Effector memory CD4-positive, alpha-beta T cell (primary cell): ENCODE measurements around the gene IKBKG.
A peak's percentile ranks its signal among the peaks of the same experiment; 100 is the strongest.
"Not testable (repeated sequence)": the region's sequence is repeated elsewhere in the genome, so short reads cannot be mapped to it uniquely, and the experiment has no call there.

ENCODE experiments used
- DNase-seq, 3 donors: peaks; one replicate each; pipeline ENCODE4 v3.0.0-alpha.2; 2020
- H3K27ac ChIP-seq: 2 replicates; pipeline ENCODE4 v1.7.0; 2013; ENCODE audit warnings: mild to moderate bottlenecking, low read length, moderate library complexity; ENCODE audit not compliant: insufficient read depth, poor library complexity, severe bottlenecking
- H3K27me3 ChIP-seq: replicated peaks from 2 replicates; pipeline ENCODE4 v1.7.0; 2013; ENCODE audit warnings: mild to moderate bottlenecking, low read length; ENCODE audit not compliant: insufficient read depth, control insufficient read depth, poor library complexity, severe bottlenecking
- H3K36me3 ChIP-seq: 2 replicates; pipeline ENCODE4 v1.7.0; 2013; ENCODE audit warnings: mild to moderate bottlenecking, low read length, moderate library complexity; ENCODE audit not compliant: control insufficient read depth, insufficient read depth
- H3K4me1 ChIP-seq: 2 replicates; pipeline ENCODE4 v1.7.0; 2013; ENCODE audit warnings: low read length, mild to moderate bottlenecking; ENCODE audit not compliant: control insufficient read depth, insufficient read depth, poor library complexity, severe bottlenecking
- H3K4me3 ChIP-seq: 2 replicates; pipeline ENCODE4 v1.7.0; 2013; ENCODE audit warnings: low read length, low read depth, mild to moderate bottlenecking; ENCODE audit not compliant: insufficient read depth, poor library complexity, severe bottlenecking
- H3K9me3 ChIP-seq: 2 replicates; pipeline ENCODE4 v1.7.0; 2013; ENCODE audit warnings: mild to moderate bottlenecking, low read length, moderate library complexity; ENCODE audit not compliant: control insufficient read depth

Gene IKBKG

DNA sequence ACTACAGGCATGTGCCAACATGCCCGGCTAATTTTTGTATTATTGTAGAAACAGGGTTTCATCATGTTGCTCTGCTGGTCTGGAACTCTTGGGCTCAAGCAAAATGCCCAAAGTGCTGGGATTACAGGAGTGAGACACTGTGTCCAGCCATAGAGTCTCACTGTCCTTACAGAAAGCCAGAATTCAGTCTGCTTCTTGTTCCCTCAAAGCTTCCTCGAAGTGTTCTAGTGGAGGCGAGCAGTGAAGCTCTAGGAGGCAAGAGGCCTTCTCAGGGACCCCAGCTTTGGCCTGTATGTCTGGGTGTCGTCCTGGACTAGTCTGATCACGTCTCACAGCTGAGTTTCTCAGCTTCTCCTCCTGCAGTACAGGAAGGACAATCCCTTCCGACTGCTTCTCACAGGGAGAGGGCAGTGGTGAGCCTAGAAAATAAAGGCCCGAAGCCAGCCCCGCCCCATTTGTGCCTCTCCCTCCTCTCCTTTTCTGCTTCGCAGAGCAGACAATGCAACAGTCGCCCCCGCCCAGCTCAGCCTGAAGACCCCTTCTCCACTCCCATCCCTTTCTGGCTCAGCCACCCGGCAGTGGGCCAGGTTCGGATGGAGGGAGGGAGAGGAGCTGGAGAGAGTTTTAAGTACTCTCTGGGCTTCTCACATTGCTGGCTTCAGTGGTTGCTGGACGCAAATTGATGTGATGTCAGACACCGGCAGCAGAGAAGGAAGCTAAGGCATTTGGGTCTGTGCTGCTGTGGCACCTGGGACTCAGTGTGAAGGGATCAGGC is 20.3 kb upstream of the IKBKG start:
- Histone ChIP-seq H3K36me3 (no peaks in the 10 kb centered on the region), H3K27ac (peak overlapping the region; percentile 14), H3K4me1 (no peaks in the 10 kb centered on the region), H3K4me3 (peak overlapping the region; percentile 7), H3K27me3 (no peaks in the 10 kb centered on the region), H3K9me3 (no peaks in the 10 kb centered on the region)
- peak; percentile 15 to 33 (median 31) for DNase-seq

GRCh38 chrX:154529206-154529612 is 18.2 kb upstream of the IKBKG start:
- no peak for DNase-seq
- Histone ChIP-seq H3K27me3 (no peaks in the 10 kb centered on the region), H3K4me3 (no peak overlapping the region)

GRCh38 chrX:154530286-154530685 is 17.1 kb upstream of the IKBKG start:
- no peak overlapping the region for H3K27ac ChIP-seq
- no peak overlapping the region for H3K4me3 ChIP-seq
- no peak for DNase-seq
- H3K9me3 ChIP-seq, result no peaks in the 10 kb centered on the region
- H3K27me3 ChIP-seq, result no peaks in the 10 kb centered on the region
- peaks cover 4% of the 10 kb centered on the region for H3K4me1 ChIP-seq
- H3K36me3 ChIP-seq, result peaks cover 18% of the 10 kb centered on the region

More at GRCh38 chrX:154529206-154529612, 18.2 kb upstream of the IKBKG start:
- no peak overlapping the region for H3K27ac ChIP-seq
- no peaks in the 10 kb centered on the region for H3K4me1 ChIP-seq
- H3K36me3 ChIP-seq, result peaks cover 18% of the 10 kb centered on the region
- no peaks in the 10 kb centered on the region for H3K9me3 ChIP-seq

GRCh38 chrX:154531626-154532025 is 15.8 kb upstream of the IKBKG start:
- H3K27ac ChIP-seq, result no peak overlapping the region
- peaks cover 4% of the 10 kb centered on the region for H3K4me1 ChIP-seq
- no peaks in the 10 kb centered on the region for H3K9me3 ChIP-seq
- peaks cover 18% of the 10 kb centered on the region for H3K36me3 ChIP-seq
- H3K27me3 ChIP-seq, result no peaks in the 10 kb centered on the region
- H3K4me3 ChIP-seq, result no peak overlapping the region
- no peak for DNase-seq

- no peak overlapping the region for H3K27ac ChIP-seq
- DNase-seq, result no peak
- H3K9me3 ChIP-seq, result no peaks in the 10 kb centered on the region
These were observed 14.7 kb upstream of the IKBKG start for GRCh38 chrX:154532690-154533089.

GRCh38 chrX:154534526-154535322 is 12.7 kb upstream of the IKBKG start:
- peak; percentile 79 to 82 (median 81) for DNase-seq

More at GRCh38 chrX:154532690-154533089, 14.7 kb upstream of the IKBKG start:
- no peaks in the 10 kb centered on the region for H3K27me3 ChIP-seq
- H3K4me1 ChIP-seq, result peaks cover 4% of the 10 kb centered on the region
- H3K4me3 ChIP-seq, result no peak overlapping the region
- H3K36me3 ChIP-seq, result peaks cover 18% of the 10 kb centered on the region

GRCh38 chrX:154535892-154536291 is 11.5 kb upstream of the IKBKG start:
- no peak for DNase-seq
- Histone ChIP-seq H3K27ac (no peak overlapping the region), H3K36me3 (peaks cover 18% of the 10 kb centered on the region)

More at GRCh38 chrX:154534526-154535322, 12.7 kb upstream of the IKBKG start:
- Histone ChIP-seq H3K4me3 (no peak overlapping the region), H3K36me3 (peaks cover 18% of the 10 kb centered on the region), H3K27me3 (no peaks in the 10 kb centered on the region), H3K9me3 (no peaks in the 10 kb centered on the region), H3K4me1 (peaks cover 4% of the 10 kb centered on the region), H3K27ac (peak overlapping the region; percentile 65)

DNA sequence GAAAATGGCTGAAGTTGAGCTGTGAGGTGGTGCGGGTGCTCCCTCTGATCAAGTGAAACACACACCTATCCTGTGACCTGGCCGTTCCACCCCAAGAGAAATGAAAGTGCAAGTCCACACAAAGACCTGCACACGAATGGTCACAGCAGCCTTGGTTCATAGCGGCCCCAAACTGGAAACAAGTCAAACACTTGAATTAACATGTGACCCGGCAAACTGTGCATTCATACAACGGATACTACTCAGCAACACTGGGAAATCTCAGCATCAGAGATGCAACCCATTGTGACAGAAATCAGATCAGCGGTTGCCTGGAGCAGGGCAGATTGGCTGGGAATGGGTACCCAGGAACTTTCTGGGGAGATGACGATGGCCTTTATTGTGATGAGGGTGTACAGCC is 8.3 kb upstream of the IKBKG start:
- peaks cover 4% of the 10 kb centered on the region for H3K4me1 ChIP-seq

More at GRCh38 chrX:154535892-154536291, 11.5 kb upstream of the IKBKG start:
- Histone ChIP-seq H3K9me3 (no peaks in the 10 kb centered on the region), H3K4me1 (peaks cover 4% of the 10 kb centered on the region), H3K4me3 (no peak overlapping the region), H3K27me3 (no peaks in the 10 kb centered on the region)

DNA sequence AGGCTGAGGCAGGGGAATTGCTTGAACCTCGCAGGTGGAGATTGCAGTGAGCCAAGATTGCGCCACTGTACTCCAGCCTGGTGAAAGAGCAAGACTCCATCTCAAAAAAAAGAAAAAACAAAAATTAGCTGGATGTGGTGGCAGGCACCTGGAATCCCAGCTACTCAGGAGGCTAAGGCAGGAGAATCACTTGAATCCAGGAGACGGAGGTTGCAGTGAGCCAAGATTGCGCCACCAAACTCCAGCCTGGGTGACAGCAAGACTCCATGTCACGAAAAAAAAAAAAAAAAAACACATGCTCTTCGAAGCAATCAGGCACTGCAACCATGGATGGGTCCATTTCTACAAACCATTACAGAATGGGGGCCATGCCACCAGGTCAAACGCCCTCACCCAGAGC is 7.1 kb upstream of the IKBKG start:
- not testable (repeated sequence) for H3K9me3 ChIP-seq, H3K27me3 ChIP-seq, H3K4me3 ChIP-seq, H3K36me3 ChIP-seq, H3K4me1 ChIP-seq, H3K27ac ChIP-seq, DNase-seq

More for the DNA sequence above, 8.3 kb upstream of the IKBKG start:
- Histone ChIP-seq H3K4me3 (no peak overlapping the region), H3K27me3 (no peaks in the 10 kb centered on the region), H3K9me3 (no peaks in the 10 kb centered on the region), H3K27ac (no peak overlapping the region), H3K36me3 (no peaks in the 10 kb centered on the region)
- no peak for DNase-seq
